ENCODE measurements around the gene SLC15A3.
"Not testable (repeated sequence)": the region's sequence is repeated elsewhere in the genome, so short reads cannot be mapped to it uniquely, and the experiment has no call there.

Gene SLC15A3

DNA sequence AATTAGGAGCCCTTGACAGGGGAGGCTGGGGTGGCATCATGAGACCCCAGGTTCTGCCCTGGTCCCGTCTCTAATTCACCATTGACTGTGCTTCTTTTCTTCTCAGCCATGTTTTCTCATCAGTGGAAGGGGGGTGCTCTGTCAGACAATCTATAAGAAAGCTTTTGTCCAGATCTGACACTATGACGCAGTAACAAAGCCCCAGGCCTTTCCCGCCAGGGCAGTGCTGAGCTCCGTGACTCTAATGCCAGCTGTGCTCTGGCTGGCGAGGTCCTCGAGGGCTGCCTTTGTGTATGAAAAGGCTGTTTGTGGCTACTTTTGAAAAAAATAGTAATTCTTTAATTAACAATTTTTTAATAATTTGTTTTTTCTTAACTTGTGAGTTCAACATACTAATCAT, 22.8 kb upstream of the SLC15A3 start:
- ATAC-seq, result no peak

- not testable (repeated sequence) for ATAC-seq
Measured at GRCh38 chr11:60974316-60974715, 22.3 kb upstream of the SLC15A3 start.

DNA sequence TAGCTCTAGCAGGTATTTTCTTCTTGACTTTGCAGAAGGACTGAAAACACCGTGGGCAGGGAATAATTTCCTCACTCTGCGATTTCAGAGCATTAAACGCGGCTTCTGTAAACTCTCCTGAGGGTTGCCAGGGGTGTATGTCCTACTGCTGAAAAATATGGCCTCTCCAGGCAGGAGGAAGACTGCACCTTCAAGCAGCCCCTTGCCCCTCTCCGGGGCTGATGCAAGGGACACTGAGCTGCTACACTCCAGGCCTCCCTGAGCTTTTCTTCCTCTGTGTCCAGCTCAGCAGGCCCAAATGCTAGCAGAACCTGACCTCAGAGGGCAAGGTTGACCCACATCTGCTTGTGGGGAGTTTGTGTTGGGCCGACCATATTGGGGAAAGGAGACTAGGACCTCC, 21.7 kb upstream of the SLC15A3 start:
- ATAC-seq, result no peak

DNA sequence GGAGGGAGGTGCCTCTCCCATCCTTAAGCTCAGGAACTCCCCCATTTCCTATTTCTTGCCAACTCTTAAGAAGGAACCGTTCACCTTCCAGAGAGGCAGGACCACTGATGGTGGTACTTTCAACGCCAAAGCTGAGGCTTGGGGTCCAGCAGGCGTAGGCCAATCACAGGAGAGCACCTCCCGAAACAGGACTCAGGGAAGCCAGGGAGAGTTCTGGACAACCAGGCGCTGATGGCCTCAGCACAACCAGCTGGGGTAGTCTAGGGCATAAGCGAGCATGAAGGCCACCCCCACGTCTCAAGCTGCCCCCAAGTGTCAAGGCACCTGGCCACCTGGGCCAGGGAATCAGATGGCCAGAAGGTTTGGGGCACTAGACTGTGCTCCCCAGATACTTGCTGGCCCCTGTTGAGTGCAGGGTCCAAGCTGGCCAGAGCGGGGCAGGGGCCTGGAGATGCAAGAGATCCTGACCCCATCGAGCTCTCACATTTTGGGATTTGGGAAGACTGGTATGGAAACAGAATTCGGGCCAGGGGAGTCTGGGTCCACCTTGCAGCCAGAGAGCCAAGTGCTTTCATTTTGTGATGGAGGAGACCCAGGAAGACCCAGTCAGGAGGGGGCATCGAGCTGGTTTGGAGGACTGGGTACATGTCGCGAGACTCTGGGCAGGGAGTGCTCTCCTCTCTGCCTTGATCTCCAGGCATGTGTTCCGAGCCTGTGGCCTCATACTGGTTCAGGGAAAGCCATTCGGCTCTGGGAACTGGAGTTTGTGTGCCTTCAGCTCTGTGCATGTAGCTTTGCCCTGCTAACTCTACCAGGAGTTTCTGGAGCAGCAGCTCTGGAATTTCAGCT, 20.4 kb upstream of the SLC15A3 start:
- peak; percentile 28 to 38 for ATAC-seq

DNA sequence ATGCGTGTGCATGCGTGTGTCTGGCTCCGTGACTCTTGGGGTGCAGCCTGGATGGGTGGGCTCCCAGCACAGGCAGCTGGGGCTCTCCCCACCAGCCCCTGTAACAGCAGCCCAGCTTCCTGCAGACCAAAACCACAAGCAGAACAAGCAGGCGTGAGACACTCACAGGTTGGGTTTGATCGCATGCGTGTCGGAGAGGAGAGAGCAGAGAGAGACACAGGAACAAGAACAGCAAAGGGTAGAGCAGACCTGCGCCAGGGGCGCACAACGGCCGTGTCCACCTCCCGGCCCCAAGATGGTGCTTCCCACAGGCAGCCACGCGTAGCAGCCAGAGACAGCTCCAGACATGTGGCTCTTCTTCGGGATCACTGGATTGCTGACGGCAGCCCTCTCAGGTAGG, 19.5 kb upstream of the SLC15A3 start, which contains the start of gene CD6:
Gene CD6, plus strand, starts transcription at position 161 of the 400 bp plus-strand sequence. Its CDS starts 186 bp downstream, at position 347.
- ATAC-seq, result peak; percentile 71 to 77

- no peak for ATAC-seq
Measured at GRCh38 chr11:60970890-60971289, 18.9 kb upstream of the SLC15A3 start.

GRCh38 chr11:60970369-60970774, 18.4 kb upstream of the SLC15A3 start:
- ATAC-seq, result peak; percentile 51 to 57

DNA sequence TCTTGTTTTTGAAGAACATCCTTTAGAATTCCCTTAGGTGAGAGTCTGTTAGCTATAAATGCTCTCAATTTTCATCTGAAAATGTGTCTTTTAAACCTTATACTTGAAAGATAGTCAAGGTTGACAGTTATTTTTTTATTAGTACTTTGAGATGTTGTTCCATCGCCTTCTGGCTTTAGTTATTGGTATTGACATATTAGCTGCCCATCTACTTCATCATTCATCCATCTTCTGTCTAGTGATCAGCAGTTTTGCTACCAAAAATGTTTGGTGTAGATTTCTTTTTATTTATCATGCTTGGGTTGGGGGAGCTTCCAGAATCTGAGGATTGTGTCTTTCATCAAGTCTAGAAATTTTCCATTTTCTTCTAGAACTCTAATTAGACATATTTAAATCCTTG, 16.2 kb upstream of the SLC15A3 start:
- no peak for ATAC-seq

- no peak for ATAC-seq
Measured at GRCh38 chr11:60966890-60967289, 14.9 kb upstream of the SLC15A3 start.

GRCh38 chr11:60964801-60965200, 12.8 kb upstream of the SLC15A3 start:
- ATAC-seq, result no peak

GRCh38 chr11:60960405-60960804, 8.4 kb upstream of the SLC15A3 start:
- no peak for ATAC-seq

GRCh38 chr11:60959431-60959830, 7.5 kb upstream of the SLC15A3 start:
- no peak for ATAC-seq

DNA sequence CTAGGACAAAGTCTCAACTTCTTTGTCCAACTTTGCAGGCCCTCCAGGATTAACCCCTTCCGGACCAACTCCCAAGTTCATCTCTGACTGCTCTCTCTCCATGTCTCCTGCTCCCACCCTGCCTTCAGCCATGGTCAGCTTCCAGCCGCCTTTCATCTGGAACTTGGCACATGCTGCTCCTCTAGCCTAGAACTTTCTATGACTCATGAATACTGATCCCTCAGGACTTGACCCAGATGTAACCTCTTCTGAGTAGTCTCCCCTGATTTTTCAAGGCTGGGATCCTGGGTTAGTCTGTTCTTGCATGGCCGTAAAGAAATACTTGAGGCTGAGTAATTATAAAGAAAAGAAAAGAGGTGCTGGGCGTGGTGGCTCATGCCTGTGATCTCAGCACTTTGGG, 5.2 kb upstream of the SLC15A3 start:
- no peak for ATAC-seq

- ATAC-seq, result no peak
Measured at GRCh38 chr11:60955571-60955970, 3.6 kb upstream of the SLC15A3 start.

- ATAC-seq, result no peak
Measured at GRCh38 chr11:60954421-60954820, 2.4 kb upstream of the SLC15A3 start.

DNA sequence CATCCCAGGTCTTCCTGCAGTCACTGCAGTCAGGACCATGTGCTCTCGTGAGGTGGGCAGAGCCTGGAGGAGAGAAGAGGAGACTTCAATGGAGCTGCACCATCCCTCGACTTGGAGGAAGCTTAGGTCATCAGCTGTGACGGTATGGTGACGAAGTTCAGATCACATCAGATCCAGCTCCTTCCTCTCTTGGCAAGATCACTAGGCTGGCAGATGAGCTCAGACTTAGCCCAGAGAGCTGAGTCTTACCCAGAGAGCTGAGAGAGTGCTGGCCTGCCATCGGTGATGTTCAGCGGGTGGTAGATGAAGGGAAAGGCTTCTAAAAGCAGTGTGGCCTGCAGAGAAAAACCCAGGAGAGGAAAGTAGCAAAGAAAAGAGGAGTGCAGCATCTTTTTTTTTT, 1.8 kb upstream of the SLC15A3 start:
- no peak for ATAC-seq

DNA sequence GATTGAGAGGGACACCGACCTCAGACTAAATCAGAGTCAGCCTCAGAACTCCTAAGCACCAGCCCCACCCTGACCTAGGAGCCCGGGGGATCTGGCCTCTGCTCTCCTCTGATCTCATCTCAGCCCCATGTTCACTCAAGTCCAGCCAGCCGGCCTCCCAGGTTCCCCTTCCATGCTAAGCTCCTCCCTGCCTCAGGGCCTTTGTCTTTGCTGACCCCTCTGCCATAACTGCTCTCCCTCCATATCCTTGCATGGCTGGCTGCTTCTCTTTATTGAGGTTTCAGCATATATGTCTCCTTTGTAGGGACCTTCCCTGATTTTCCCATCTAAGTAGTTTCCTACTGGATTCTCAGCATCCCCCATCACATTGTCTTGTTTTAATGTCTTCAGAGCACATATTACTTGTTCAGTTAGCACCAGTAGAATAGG, 780 bp upstream of the SLC15A3 start:
- ATAC-seq, result no peak

DNA sequence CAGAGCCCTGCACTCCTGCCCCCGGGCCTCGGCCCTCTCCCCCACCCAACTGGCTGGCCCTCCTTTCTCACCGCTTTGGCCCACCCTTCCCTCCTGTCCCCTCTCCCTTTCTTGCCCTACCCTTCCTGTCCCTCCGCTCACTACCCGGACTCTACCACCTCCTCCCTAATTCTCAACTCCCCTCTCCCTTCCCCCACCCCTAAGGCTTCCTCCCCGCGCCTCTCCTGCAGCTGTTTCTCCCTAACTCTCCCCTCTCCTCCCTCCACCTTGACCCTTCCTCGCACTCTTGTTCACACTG, 421 bp downstream of the SLC15A3 start:
- ATAC-seq, result no peak

GRCh38 chr11:60950933-60951605, 907 bp downstream of the SLC15A3 start:
- ATAC-seq, result peak in 1 of 2 donors; percentile 39

DNA sequence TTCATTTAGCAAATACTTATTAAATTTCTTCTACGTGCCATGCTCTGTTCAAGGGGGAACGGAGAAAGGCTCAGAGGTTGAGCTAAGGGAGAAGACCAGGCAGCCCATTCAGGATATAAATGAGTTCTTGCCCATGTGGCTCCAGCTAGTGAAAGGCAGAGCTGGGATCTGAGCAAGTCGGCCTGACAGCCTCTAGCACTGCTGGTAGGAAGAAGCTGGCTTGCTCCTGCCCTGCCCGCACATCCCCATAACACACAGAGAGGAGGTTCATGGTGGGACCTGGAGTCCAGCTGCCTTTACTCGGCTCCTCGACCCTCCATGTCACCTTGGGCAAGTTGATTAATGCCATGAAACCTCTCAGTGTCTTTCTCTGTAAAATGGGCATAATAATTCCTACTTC, 2.0 kb downstream of the SLC15A3 start:
- no peak for ATAC-seq

DNA sequence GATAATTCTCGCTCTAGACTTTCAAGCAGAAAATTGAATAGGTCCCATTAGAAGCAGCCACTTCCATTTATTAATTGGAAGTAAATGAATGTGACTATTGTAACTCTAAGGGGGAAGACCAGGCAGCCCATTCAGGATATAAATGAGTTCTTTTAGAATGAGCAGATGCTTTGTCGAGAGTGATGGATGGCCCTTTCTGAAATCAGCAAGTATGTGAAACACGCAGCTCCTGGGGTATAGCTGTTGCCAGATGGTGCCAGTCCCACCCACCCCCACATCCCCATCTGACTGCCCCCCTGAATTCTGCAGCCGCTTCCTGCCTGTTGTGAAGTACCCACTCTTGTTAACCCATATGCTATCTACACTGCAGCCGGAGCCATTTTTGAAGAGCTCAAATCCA, 3.7 kb downstream of the SLC15A3 start:
- no peak for ATAC-seq

- no peak for ATAC-seq
Measured at GRCh38 chr11:60947700-60948099, 4.3 kb downstream of the SLC15A3 start.

- no peak for ATAC-seq
Measured at GRCh38 chr11:60946601-60947264, 5.2 kb downstream of the SLC15A3 start.

DNA sequence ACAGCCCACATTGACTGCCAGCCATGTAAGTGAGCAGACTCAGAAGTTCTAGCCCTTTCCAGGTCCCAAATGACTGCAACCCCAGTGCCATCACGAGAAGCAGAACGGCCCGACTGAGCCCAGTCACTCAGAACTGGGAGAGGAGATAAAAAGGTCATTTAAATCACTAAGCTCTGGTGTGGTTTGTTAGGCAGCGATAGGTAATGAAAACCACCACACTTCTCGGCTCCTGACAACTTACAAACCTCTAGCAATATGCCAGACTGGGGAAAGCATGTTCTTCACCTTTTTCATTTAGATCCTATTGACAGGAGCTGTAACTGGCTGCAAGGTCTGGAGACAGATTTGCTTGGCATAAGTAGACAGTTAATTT, 6.7 kb downstream of the SLC15A3 start:
- no peak for ATAC-seq

All from activated CD4-positive, CD25-positive, alpha-beta regulatory T cell treated with anti-CD3 and anti-CD28 coated beads, Interleukin-2, amount 50 U/mL, for 24 hours (primary cell).